ENCODE measurements around the gene LHCGR. TPM values are rescaled to one million over a fixed set of nuclear protein-coding genes. Genes with fewer than 3 reads are reported as not detected.

LHCGR gene
- total and polyA plus RNA-seq, 2 of the 13 experiments (the other 11 are each of a cell fraction or from before 2014, with no cell fraction given), result not detected

GRCh38 chr2:48749291-48750127 lies 6.0 kb downstream of the LHCGR start:
- no peaks in the 10 kb centered on the region for H3K36me3 ChIP-seq (replicated peaks in 1 of 2; ENCODE audit: control insufficient read depth in 1 of 2, insufficient read depth in 2 of 2, low read length in 2 of 2)
- ATAC-seq (no peak), DNase-seq (ENCODE audit: low spot score) (no peak), FAIRE-seq (no peak)
- intact Hi-C loops (cut with micrococcal nuclease; ENCODE audit: unreplicated experiment), result no loop called here
- H3K4me2 ChIP-seq (ENCODE audit: low read depth, low read length), result no peak overlapping the region
- H3K9me3 ChIP-seq (ENCODE audit: low read length), result no peaks in the 10 kb centered on the region
- no peaks in the 10 kb centered on the region for H3K79me2 ChIP-seq (ENCODE audit: insufficient read depth, low read length)
- no peak overlapping the region for H3K27ac ChIP-seq (ENCODE audit: extremely low read length, insufficient read depth, low read length)
- H3K4me1 ChIP-seq (ENCODE audit: insufficient read depth, low read length), result no peaks in the 10 kb centered on the region
- CTCF ChIA-PET (ENCODE audit: low intra/inter-chr PET ratio, low total read pairs), result no interaction called here
- no peak overlapping the region for H3K9ac ChIP-seq (ENCODE audit: insufficient read depth, low read depth, low read length)
- in situ Hi-C loops (cut with HindIII; ENCODE audit: extremely low pct_ligation_motif_present, low pct_unique_long_range_greater_than_20kb), result no loop called here
- H4K20me1 ChIP-seq (ENCODE audit: insufficient read depth, low read length), result no peaks in the 10 kb centered on the region
- WGBS (ENCODE audit: low lambda C conversion rate), result 46% methylated on average over 2 of the region's 2 CpGs
- peaks cover 0 to 8% of the 10 kb centered on the region in 2 experiments; a peak in 3 of 5 replicates for H3K27me3 ChIP-seq (ENCODE audit: control insufficient read depth in 1 of 2, insufficient read depth in 2 of 2, low read length in 2 of 2)
- no TSS peak for BruUV-seq (replicated peaks)
- no peak overlapping the region for H2AFZ ChIP-seq (ENCODE audit: low read length)
- H3K4me3 ChIP-seq (replicated peaks in 1 of 3; ENCODE audit: insufficient read depth in 1 of 3, low read depth in 2 of 3, low read length in 3 of 3), result no peak overlapping the region
- POLR2A ChIA-PET, result no interaction called here
- TF ChIP-seq ZNF432 (CRISPR knock-in tag; IDR thresholded peaks at IDR 0.05; ENCODE audit: borderline replicate concordance) (no peak), ZNF274 (CRISPR knock-in tag; IDR thresholded peaks at IDR 0.05) (no peak), XBP1 (CRISPR knock-in tag; IDR thresholded peaks at IDR 0.05) (no peak), HNF1A (IDR thresholded peaks at IDR 0.05; ENCODE audit: low read depth) (no peak), HNF1A (CRISPR knock-in tag; IDR thresholded peaks at IDR 0.05; ENCODE audit: borderline replicate concordance) (no peak), ZNF660 (CRISPR knock-in tag; IDR thresholded peaks at IDR 0.05; ENCODE audit: borderline replicate concordance, low read depth) (no peak), ZBTB33 (CRISPR knock-in tag; IDR thresholded peaks at IDR 0.05) (no peak), ZNF749 (CRISPR knock-in tag; IDR thresholded peaks at IDR 0.05; ENCODE audit: borderline replicate concordance) (no peak), SP2 (CRISPR knock-in tag; IDR thresholded peaks at IDR 0.05) (no peak), TRIM24 (CRISPR knock-in tag; IDR thresholded peaks at IDR 0.05) (no peak)
- TF ChIP-seq, protein P1, sequence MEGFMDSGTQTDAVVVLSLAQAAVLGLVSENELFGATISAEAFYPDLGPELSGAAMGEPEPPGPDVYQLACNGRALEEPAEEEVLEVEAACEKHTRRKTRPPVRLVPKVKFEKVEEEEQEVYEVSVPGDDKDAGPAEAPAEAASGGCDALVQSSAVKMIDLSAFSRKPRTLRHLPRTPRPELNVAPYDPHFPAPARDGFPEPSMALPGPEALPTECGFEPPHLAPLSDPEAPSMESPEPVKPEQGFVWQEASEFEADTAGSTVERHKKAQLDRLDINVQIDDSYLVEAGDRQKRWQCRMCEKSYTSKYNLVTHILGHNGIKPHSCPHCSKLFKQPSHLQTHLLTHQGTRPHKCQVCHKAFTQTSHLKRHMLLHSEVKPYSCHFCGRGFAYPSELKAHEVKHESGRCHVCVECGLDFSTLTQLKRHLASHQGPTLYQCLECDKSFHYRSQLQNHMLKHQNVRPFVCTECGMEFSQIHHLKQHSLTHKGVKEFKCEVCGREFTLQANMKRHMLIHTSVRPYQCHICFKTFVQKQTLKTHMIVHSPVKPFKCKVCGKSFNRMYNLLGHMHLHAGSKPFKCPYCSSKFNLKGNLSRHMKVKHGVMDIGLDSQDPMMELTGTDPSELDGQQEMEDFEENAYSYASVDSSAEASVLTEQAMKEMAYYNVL (CRISPR knock-in tag; IDR thresholded peaks at IDR 0.05; ENCODE audit: borderline replicate concordance), result no peak
- TF ChIP-seq, protein P2, sequence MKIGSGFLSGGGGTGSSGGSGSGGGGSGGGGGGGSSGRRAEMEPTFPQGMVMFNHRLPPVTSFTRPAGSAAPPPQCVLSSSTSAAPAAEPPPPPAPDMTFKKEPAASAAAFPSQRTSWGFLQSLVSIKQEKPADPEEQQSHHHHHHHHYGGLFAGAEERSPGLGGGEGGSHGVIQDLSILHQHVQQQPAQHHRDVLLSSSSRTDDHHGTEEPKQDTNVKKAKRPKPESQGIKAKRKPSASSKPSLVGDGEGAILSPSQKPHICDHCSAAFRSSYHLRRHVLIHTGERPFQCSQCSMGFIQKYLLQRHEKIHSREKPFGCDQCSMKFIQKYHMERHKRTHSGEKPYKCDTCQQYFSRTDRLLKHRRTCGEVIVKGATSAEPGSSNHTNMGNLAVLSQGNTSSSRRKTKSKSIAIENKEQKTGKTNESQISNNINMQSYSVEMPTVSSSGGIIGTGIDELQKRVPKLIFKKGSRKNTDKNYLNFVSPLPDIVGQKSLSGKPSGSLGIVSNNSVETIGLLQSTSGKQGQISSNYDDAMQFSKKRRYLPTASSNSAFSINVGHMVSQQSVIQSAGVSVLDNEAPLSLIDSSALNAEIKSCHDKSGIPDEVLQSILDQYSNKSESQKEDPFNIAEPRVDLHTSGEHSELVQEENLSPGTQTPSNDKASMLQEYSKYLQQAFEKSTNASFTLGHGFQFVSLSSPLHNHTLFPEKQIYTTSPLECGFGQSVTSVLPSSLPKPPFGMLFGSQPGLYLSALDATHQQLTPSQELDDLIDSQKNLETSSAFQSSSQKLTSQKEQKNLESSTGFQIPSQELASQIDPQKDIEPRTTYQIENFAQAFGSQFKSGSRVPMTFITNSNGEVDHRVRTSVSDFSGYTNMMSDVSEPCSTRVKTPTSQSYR (CRISPR knock-in tag; IDR thresholded peaks at IDR 0.05; ENCODE audit: borderline replicate concordance), result no peak

Measured in HepG2 (cell line).